Stimulated activated CD4-positive, alpha-beta T cell treated with anti-CD3 and anti-CD28 coated beads, Interleukin-2, amount 100 ng/mL, for 48 hours (primary cell): ENCODE measurements around the gene S100A13.

ENCODE experiments used
- DNase-seq, 2 donors: peaks; one replicate each; pipeline ENCODE4 v3.0.0-alpha.2; 2020

Gene S100A13

GRCh38 chr1:153624965-153625611 is 2.2 kb downstream of the S100A13 start:
- DNase-seq = no peak

DNA sequence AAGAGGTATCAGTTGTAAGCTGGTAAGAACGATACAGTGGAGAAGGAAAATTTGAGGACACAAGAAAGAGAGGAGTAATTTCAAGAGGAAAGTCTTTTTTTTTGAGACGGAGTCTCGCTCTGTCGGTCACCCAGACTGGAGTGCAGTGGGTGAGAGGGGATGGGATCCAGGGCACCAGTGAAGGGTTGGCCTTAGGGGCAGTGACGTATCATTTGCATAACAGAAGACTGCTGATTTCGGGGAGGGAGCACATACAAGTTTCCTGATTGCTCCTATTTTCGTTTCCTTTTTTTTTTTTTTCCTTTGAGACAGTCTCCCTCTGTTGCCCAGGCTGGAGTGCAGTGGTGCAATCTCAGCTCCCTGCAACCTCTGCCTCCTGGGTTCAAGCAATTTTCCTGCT is 4.2 kb downstream of the S100A13 start:
- DNase-seq = no peak

DNA sequence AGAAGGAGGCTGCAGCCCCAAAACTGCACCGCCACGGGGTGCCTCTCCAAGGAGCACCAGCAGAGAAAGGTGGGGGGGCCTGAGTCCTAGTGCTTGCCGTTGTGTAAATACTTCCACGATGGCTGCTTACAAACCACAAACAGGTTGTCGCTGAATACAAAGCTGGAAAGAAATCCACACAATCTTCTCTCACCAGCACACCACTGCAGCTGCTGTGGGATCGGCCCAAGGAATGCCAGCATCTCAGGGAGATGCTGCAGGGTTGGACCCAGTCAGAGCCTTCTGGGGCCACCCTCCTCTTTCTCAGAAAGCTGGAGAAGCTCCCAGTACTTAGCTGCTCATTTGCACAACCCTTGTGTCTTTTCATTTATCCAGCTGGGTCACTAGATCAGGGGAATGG is 8.1 kb downstream of the S100A13 start:
- no peak for DNase-seq

DNA sequence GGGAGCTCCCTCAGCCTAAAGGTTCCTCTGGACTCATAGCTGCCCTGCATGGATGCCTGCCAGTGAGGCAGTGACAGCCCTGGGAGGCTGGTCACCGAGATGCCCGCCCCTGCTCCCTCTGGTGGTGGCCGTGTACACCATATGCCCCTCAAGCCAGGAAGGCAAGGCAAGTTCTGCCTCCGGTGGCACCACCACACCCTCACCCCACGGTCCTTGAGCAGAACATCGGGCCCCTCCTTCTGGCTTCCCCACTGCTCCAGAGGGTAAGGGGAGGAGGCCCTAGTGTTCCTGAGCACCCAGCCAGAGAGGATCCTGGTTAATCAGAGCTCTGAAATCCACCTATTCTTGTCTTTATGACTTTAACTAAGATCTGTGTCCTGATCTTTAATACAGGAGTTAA is 9.6 kb downstream of the S100A13 start:
- DNase-seq = peak; percentile 63 to 75

- no peak for DNase-seq
These were observed 10.4 kb downstream of the S100A13 start for GRCh38 chr1:153616917-153617311.

GRCh38 chr1:153616144-153616916 is 11.0 kb downstream of the S100A13 start, which contains the start of gene S100A14:
Gene S100A14, minus strand, starts transcription at chr1:153616325. Its CDS starts 467 bp downstream, at chr1:153615858.
- no peak for DNase-seq

DNA sequence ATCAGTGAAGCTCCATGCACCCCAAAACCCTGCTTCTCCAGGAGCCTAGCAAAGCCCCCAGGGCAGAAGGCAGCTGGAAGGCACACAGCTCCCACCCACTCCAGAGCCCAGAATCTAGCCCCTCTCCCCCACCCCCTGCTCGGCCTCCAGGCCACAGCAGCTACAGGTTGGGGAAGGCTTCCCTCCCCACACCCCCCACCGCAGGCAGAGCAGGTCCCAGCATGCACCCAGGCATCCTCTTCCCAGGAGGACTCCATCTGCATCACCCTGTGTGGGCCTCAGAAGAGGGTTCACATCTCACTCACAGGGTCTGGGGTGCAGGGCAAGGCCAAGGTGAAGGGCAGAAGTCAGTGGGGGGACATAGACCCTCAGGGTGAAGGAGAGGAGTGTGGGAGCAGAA is 11.9 kb downstream of the S100A13 start:
- no peak for DNase-seq

DNA sequence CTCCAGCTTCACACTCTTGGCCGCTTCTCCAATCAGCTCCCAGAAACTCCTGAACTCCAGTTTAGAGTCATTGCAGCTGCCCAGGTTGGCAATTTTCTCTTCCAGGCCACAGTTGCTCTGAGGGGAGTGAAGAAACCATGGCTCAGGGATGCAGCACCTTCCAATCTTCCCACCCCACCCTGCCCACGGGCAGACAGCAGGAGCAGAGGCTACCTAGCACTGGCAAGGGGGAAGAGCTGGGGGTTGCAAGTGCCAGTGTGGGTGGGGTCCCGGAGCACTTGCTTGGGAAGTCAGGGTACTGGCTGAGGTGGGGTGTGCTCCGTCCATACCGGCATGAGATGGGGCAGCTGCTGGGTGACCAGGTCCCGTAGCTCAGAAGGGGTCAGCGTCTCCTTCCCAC is 12.4 kb downstream of the S100A13 start:
- DNase-seq = no peak

- DNase-seq = no peak
These were observed 13.0 kb downstream of the S100A13 start for GRCh38 chr1:153614189-153614900.

DNA sequence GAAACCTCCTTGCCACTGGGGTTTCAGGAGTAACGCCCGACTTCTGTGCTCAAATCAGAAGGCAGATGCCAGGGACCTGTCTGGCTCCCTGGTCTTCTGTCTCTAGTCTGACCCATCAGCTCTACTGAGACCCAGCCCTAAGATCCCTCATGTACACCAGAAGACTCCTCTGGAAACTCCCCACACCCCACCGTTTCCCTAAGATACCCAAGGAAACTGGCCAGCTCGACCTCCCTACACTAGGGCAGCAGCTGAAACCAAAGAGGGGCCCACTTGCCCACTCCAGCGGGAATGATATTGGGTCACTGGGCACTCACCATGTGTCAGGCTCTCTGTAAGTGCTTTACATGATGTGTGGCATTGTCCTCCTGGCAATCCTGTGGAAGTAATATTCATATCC is 13.9 kb downstream of the S100A13 start:
- no peak for DNase-seq

- no peak for DNase-seq
These were observed 14.5 kb downstream of the S100A13 start, which contains the start of gene S100A16 for GRCh38 chr1:153612755-153613331. Gene S100A16, minus strand, starts transcription at chr1:153613137. Its CDS starts 4,986 bp downstream, at chr1:153608151.

- no peak for DNase-seq
These were observed 15.1 kb downstream of the S100A13 start for GRCh38 chr1:153612111-153612754.

DNA sequence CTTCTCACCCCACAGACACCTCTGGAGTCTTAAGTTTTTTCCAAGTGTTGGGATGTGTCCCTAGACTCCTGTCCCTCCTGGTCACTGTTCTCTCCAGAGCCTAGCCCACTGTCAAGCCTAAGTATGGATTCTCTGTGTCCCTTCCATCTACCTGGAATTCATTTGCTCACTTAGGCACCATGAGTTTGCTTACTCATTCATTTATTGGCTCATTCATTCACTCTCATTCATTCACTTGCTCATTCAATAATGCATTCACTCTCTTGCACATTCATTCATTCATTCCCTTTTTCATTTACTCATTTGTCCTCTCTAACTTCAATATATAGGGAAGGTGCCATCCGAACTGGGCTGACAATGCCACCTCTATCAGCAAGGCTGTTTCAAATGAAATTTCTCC is 15.9 kb downstream of the S100A13 start:
- DNase-seq = no peak

DNA sequence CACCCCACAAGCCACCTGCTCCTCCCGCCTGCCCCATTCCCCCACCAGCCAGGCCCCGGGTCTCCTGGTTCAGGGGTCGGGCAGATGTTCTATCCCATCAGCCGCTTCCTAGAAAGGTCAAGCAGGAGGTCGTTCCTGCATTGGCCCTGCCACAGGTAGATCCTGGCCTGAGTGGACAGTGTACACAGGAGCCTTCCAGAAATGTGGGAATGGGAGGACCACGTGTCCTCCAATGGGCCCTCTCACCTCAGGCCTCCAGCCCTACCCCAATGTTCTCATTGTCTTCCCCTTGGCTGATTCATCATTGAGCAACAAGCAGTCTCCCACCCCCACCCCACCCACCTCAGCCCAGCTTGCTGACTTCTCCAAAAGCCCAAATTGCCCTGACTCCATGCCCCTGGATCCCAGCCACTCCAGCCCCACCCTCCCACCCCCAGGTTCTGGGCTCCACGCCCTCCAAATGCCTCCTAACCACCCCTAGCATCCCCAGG is 16.4 kb downstream of the S100A13 start:
- no peak for DNase-seq

DNA sequence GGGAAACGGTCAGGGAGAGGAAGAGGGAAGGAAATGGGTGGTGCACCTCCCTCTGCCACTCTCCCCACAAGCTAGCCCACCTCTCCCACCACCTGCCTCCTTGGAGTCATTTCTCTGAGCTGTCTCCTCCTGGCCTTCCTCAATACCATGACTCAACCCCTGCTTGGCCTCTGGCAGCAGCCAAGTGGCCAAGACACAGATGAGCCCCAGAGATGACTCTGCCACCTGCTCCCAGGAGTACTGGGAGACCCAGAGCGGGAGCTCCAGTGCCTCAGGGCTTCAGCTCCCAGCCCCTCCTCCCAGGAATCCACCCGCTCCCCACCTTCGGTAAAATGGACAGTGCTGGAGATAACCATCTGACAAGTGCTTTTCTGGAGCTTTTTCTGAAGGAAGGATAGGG is 17.0 kb downstream of the S100A13 start:
- no peak for DNase-seq

DNA sequence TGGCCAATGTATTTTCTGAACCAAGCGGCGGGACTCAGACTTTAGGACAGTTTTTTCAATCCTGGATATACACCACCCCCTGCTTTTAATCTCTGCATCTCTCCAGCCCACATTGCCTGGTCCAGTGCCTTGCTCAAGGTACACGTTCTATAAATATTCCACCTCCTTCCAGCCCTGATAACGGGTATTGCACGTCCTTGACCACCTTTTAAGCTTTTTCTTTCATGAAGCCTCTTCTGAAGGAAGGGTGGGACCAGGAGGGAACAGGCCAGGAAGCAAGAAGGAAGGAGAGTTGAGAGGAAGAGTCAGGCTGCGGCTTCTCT is 17.8 kb downstream of the S100A13 start:
- DNase-seq = no peak

DNA sequence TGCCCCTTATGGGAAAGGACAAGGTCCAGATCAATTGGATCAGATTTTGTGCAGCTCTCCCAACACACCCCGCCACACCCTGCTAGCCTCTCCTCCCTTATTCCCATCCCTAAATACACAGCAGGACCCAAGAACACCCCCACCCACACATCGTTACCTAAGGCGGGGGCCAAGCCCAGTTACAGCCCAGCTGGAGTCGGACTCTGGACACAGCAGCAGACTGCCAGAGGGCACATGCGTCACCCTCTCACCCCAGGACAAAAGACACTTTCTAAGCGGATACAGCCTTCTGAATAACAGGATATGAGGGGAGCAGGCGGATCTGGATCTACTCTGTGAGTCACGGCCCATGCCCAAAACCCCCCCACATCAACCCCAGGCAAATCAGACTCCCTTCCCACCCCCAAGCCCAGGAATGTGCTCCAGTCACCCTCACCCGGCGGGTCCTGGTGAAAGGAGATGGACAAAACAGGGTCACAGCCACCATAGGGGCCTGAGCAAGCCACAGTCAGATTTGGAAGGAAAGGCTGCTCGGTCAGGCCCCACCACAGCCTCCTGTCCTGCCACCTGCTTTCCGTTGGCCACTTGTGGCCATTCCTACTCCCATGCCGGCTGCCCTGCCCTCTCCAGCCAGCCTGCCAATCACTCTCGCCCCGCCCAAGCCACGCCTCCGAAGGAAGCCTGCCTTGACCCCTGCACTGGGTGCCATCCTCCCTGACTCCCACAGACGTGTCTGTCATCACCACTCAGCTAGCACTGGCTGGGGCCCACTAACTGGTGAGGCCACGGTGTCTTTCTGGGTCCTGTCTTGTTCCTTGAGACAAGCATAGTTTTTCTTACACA is 18.3 kb downstream of the S100A13 start:
- no peak for DNase-seq

DNA sequence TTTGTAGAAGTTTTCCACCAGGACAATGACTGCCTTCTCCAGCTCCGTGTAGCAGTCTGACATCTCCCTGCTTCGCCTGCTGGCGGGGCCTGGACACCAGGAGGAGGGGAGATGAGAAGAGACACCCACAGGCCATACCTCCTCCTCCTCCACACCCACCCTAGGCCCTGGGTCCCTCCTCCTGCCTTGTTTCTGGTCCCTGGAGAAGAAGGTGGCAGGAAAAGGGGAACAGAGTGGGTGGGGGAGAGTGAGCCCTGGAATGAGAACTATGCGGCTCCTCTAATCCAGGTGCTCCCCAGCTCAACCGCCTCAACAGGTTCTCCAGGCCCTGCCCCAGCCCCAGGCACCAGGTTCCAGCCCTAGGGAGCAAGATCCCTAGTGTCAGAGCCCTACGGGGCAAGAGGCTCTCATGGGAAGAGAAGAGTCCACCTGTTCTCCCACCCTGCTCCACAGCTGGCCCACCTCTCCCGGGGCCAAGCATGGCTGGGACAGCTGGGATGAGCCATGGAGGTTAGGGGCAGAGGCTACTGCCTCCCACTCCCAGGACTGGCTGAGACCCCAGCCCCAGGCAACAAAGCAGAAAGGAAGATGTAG is 19.1 kb downstream of the S100A13 start:
- DNase-seq = no peak

GRCh38 chr1:153607381-153607780 is 19.9 kb downstream of the S100A13 start:
- no peak for DNase-seq

GRCh38 chr1:153606194-153606593 is 21.1 kb downstream of the S100A13 start:
- DNase-seq = no peak

DNA sequence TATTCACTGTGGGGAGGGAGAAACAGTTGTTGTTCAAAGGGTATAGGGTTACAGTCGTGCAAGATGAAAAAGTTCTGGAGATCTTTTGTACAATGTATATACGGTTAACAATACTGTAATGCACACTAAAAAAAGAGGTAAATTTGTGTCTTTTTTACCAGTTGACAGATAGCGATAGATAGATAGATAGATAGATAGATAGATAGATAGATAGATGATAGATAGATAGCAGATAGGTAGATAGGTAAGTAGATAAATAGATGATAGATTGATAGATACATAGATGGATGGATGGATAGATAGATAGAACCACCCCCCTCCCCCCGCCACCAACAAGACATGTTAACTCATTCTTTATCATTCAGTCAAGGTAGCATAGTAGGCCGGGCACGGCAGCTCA is 24.6 kb downstream of the S100A13 start:
- no peak for DNase-seq

- DNase-seq = no peak
These were observed 27.5 kb downstream of the S100A13 start for GRCh38 chr1:153599847-153600246.
